NCI-H128 (cell line): ENCODE results near the gene SNCB.
A peak's percentile ranks its signal among the peaks of the same experiment; 100 is the strongest.

Experiments used
- DNase-seq: peaks from one replicate; lab custom pipeline; 2025; ENCODE audit not compliant: unreplicated experiment; lab: John Stamatoyannopoulos, UW

Gene SNCB

DNA sequence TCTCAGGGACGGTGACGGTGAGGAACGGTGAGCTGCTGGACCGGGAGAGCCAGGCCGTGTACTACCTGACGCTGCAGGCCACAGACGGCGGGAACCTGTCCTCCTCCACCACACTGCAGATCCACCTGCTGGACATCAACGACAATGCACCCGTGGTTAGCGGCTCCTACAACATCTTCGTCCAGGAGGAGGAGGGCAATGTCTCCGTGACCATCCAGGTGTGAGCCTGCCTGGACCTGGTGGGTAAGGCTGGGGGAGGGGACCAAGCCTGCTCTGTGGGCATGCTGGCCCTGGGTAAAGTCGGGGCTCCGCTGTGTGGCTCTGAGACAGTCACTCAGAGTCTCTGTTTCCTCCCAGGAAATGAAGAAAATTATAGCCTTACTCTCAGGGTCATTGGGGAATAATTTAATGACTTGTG lies 51.9 kb downstream of the SNCB start:
- DNase-seq: no peak

DNA sequence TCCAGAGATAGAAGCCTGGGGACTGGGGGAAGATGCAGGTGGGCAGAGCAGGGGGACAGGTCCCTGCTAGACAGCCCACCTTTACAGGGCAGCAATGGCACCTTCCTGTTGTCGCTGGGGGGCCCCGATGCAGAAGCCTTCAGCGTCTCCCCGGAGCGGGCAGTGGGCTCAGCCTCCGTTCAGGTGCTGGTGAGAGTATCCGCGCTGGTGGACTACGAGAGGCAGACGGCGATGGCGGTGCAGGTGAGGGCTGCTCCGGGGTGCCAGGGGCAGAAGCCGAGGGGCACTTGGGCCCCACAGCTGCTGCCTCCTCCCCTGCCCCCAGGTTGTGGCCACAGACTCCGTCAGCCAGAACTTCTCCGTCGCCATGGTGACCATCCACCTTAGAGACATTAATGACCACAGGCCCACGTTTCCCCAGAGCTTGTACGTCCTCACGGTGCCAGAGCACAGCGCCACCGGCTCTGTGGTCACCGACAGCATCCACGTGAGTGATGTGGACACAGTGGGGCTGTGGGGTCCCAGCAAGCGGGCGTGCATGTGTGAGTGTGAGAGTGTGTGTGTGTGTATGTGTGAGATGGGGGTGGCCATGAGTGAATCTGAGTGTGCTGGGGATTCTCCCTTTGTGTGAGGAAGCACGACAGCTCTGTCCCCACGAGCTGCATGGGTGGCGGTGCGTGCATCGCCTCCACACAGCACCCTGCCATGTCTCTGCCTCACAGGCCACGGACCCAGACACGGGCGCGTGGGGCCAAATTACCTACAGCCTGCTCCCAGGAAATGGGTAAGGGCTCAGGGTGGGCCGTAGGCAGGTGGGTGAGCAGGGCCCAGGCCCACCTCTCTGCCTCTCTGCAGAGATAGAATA lies 52.8 kb downstream of the SNCB start:
- DNase-seq: no peak

DNA sequence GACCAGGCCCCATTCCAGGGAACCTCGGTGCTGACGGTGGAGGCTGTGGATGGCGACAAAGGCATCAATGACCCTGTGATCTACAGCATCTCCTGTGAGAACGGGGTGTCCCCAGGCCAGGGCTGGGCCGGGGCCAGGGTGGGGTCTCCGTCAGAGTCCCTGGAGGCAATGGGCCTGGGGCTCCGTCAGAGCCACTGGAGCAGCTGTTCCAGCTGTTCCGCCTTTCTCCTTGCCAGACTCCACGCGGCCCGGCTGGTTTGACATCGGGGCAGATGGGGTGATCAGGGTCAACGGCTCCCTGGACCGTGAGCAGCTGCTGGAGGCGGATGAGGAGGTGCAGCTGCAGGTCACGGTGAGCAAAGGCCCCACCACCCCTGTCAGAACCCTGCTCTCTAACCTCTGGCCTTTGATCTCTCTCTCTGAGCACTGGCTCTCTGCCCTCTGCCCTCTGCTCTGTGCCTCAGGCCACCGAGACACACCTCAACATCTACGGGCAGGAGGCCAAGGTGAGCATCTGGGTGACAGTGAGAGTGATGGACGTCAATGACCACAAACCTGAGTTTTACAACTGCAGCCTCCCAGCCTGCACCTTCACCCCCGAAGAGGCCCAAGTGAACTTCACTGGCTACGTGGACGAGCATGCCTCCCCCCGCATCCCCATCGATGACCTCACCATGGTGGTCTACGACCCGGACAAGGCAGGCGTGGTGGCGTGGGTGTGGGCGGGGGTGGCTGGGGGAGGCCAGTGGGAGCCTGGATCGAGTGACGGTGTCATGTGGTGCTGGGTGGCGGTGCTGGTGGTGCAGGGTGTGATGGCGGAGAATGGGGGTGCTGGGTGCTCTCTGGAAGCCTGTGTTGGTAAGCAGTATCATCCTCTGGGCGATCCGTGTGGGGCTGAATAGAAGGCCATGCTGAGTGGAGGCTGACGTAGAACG lies 54.6 kb downstream of the SNCB start:
- no peak for DNase-seq

DNA sequence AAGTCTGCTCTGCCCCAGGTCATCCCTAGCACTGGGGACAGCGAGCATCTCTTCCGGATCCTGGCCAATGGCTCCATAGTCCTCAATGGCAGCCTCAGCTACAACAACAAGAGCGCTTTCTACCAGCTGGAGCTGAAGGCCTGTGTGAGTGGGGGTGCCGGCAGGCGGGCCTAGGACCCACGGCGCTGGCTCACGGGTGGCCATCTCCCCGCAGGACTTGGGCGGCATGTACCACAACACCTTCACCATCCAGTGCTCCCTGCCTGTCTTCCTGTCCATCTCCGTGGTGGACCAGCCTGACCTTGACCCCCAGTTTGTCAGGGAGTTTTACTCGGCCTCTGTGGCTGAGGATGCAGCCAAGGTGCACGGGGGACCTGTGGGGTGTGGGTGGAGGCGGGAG lies 55.3 kb downstream of the SNCB start:
- DNase-seq: no peak

DNA sequence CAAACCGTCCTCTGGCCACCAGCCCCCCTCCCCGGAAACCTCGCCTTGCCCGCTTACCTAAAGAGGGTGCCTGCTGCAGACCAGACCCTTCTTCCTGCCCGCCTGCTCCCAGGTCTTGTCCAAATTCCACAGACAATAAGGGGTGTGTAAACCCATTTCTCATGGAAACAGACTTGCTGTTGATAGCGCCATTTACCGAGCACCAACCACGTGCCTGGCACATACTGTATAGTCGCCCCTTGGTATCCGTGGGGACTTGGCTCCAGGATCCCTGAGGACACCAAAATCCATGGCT lies 56.1 kb downstream of the SNCB start:
- DNase-seq: no peak

DNA sequence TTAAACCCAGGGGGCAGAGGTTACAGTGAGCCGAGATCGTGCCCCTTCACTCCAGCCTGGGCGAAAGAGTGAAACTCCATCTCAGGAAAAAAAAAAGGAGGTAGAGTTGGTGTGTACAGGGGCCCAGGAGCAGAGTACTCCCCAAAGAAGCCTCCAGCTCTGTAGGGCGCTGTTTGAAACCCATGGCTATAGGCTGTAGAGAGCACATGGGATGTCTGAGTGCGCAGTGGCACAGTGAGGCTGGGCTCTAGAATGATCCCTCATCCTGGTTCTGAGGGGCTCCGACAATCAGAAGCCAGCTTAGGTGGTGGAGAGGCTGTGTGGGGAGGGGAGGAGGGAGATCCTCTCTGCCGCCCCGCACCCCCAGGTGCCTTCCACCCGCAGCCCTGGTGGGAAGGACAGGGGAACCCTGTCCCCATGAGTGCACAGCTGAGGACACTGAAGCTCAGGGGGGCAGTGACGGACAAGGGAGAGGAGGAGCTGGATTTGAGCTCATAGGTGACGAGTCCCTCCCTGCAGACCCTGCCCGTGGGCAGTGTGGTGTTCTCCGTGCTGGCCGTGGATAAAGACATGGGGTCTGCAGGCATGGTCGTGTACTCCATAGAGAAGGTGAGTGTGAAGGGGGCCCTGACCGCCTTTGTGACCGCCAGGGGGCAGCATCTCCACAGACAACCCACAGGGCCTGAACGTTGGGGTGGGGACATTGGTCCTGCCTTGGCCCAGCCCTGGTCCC lies 56.6 kb downstream of the SNCB start:
- DNase-seq: peak; percentile 0
